ENCODE results near the gene PRSS8. TPM values are rescaled to one million over a fixed set of nuclear protein-coding genes. Genes with fewer than 3 reads are reported as not detected.

The PRSS8 gene
- total RNA-seq, 1 experiment from 2014 or later, result 108 TPM

- H3K9me3 Mint-ChIP-seq (ENCODE audit: low read depth, unreplicated experiment), result no peaks in the 10 kb centered on the region
Observed at GRCh38 chr16:31082368-31083045, 53.0 kb downstream of the PRSS8 start.

More at GRCh38 chr16:31082368-31083045, 53.0 kb downstream of the PRSS8 start:
- H3K36me3 Mint-ChIP-seq (ENCODE audit: insufficient read depth, unreplicated experiment), result peaks cover 50% of the 10 kb centered on the region
- no peak overlapping the region for H3K27ac Mint-ChIP-seq (ENCODE audit: unreplicated experiment)
- H3K4me1 Mint-ChIP-seq (ENCODE audit: low read depth, unreplicated experiment), result no peaks in the 10 kb centered on the region
- BruUV-seq (replicated peaks), result no TSS peak
- intact Hi-C loops (cut with micrococcal nuclease; ENCODE audit: unreplicated experiment), result no loop called here
- no peak overlapping the region for H3K4me3 Mint-ChIP-seq (ENCODE audit: low read depth, unreplicated experiment)
- H3K27me3 Mint-ChIP-seq (ENCODE audit: unreplicated experiment), result no peaks in the 10 kb centered on the region
- CTCF ChIA-PET, result no interaction called here
- no peak for TF ChIP-seq CTCF (IDR thresholded peaks at IDR 0.05; ENCODE audit: unreplicated experiment)
- DNase-seq, result no peak

Other genes with a start within 250 kb of the PRSS8 start
- 22.5 and 26.6 TPM in 2 replicates for gene BCL7C, start 241.7 kb downstream of the PRSS8 start, total RNA-seq (2022)
- 1.9 and 2.3 TPM in 2 replicates for gene CTF1, start 239.1 kb downstream of the PRSS8 start, total RNA-seq (2022)
- gene FBXL19, start 212.2 kb downstream of the PRSS8 start, total RNA-seq (2022), result 43.2 and 45.7 TPM in 2 replicates
- 14.7 and 15.4 TPM in 2 replicates for gene ORAI3, start 186.7 kb downstream of the PRSS8 start, total RNA-seq (2022)
- 28.8 and 30.5 TPM in 2 replicates for gene SETD1A, start 178.0 kb downstream of the PRSS8 start, total RNA-seq (2022)
- gene HSD3B7, start 150.5 kb downstream of the PRSS8 start, total RNA-seq (2022), result 25.3 and 29.2 TPM in 2 replicates
- gene STX1B, start 125.1 kb downstream of the PRSS8 start, total RNA-seq (2022), result 0.61 and 1.3 TPM in 2 replicates
- gene STX4, start 102.2 kb downstream of the PRSS8 start, total RNA-seq (2022), result 100 and 104 TPM in 2 replicates
- 12.5 and 13.0 TPM in 2 replicates for gene ZNF668, start 61.5 kb downstream of the PRSS8 start, total RNA-seq (2022)
- gene ZNF646, start 61.3 kb downstream of the PRSS8 start, total RNA-seq (2022), result 34.4 and 34.9 TPM in 2 replicates
- gene PRSS53, start 46.8 kb downstream of the PRSS8 start, total RNA-seq (2022), result 4.6 and 7.0 TPM in 2 replicates
- 80.1 and 86.8 TPM in 2 replicates for gene VKORC1, start 40.9 kb downstream of the PRSS8 start, total RNA-seq (2022)
- 49.3 and 52.0 TPM in 2 replicates for gene BCKDK, start 27.3 kb downstream of the PRSS8 start, total RNA-seq (2022)
- gene KAT8, start 18.1 kb downstream of the PRSS8 start, total RNA-seq (2022), result 66.6 and 69.9 TPM in 2 replicates
- 1.6 TPM in 2 replicates for gene PRSS36, start 14.3 kb upstream of the PRSS8 start, total RNA-seq (2022)
- gene FUS, start 44.4 kb upstream of the PRSS8 start, total RNA-seq (2022), result 550 and 629 TPM in 2 replicates
- 24.3 and 30.9 TPM in 2 replicates for gene PYCARD, start 67.0 kb upstream of the PRSS8 start, total RNA-seq (2022)
- not detected in 2 replicates for gene TRIM72, start 78.4 kb upstream of the PRSS8 start, total RNA-seq (2022)
- gene PYDC1, start 81.4 kb upstream of the PRSS8 start, total RNA-seq (2022), result not detected in 2 replicates
- gene ITGAM, start 124.2 kb upstream of the PRSS8 start, total RNA-seq (2022), result 2.1 and 3.1 TPM in 2 replicates
- gene ITGAX, start 219.4 kb upstream of the PRSS8 start, total RNA-seq (2022), result 1.6 and 3.9 TPM in 2 replicates